Ovary (tissue), 9 donors: ENCODE data around the gene DLD. TPM values are rescaled to one million over a fixed set of nuclear protein-coding genes. Genes with fewer than 3 reads are reported as not detected.
A peak's percentile ranks its signal among the peaks of the same experiment; 100 is the strongest.

ENCODE experiments used
- DNase-seq, 5 donors: peaks; one replicate each; pipeline ENCODE4 v3.0.0-alpha.2; 2019 to 2020
- H3K27ac ChIP-seq, 2 donors: fragments of 200-600 bp; one replicate each; pipeline versions ENCODE4 v1.5.1 to v1.8.0; 2019 to 2022
- H3K27me3 ChIP-seq: fragments of 200-600 bp; one replicate; pipeline ENCODE4 v1.8.0; 2022
- H3K36me3 ChIP-seq: fragments of 200-600 bp; sonication (generic); one replicate; pipeline ENCODE4 v1.5.1; 2019
- H3K4me1 ChIP-seq: one replicate; pipeline ENCODE4 v1.8.1; 2013; ENCODE audit warnings: mild to moderate bottlenecking, moderate library complexity; ENCODE audit not compliant: insufficient read depth
- H3K4me3 ChIP-seq: fragments of 200-600 bp; sonication (generic); one replicate; pipeline ENCODE4 v1.5.1; 2017
- H3K9me3 ChIP-seq, 2 donors: fragments of 200-600 bp in 1 of 2; sonication (generic) in 1 of 2; one replicate each; pipeline versions ENCODE4 v1.5.1 to v1.8.1; 2013 to 2019; ENCODE audit warnings: mild to moderate bottlenecking in 1 of 2, moderate library complexity in 1 of 2
- CTCF ChIP-seq, 3 donors: fragments of 450-650 bp in 2 of 3; fragments of 200-600 bp in 1 of 3; IDR thresholded peaks; one replicate each; pipeline versions ENCODE4 v1.5.1 to v1.8.0; 2016 to 2022; ENCODE audit warnings: antibody characterized with exemption in 3 of 3, mild to moderate bottlenecking in 1 of 3
- EP300 ChIP-seq: sonication (generic); formaldehyde crosslinking; IDR thresholded peaks from one replicate; pipeline ENCODE4 v1.6.1; 2017; ENCODE audit warnings: antibody characterized with exemption
- POLR2A ChIP-seq: fragments of 450-650 bp; IDR thresholded peaks from one replicate; pipeline ENCODE4 v1.6.1; 2017; ENCODE audit warnings: antibody characterized with exemption, mild to moderate bottlenecking, moderate library complexity
- WGBS, 3 donors: extraction: QIAGEN DNeasy Blood & Tissue Kit in 1 of 3; methylation state at CpG; one replicate each; pipeline versions ENCODE4 v1.1.5 to v1.1.7; 2013 to 2017; 5-methylcytosine and 5-hydroxymethylcytosine counted together
- intact Hi-C, 4 donors: fragments of 100-400 bp; cut with DNase I; formaldehyde crosslinking; loops; one replicate each; pipeline versions ENCODE4 v1.11.0 to v1.15.1; 2022 to 2023
- polyA plus RNA-seq, 2 donors: library from polyadenylated mRNA; stranded (reverse); fragments of 200-250 nt in 1 of 2; fragments of 350-450 nt in 1 of 2; fragmentation: Illumina TruSeq in 1 of 2; extraction: RNeasy Lipid Tissue Mini Kit (QIAGEN cat#74804) in 1 of 2; gene quantifications; one replicate each; pipeline ENCODE4 v1.2.3, GENCODE V29; 2013 to 2014
- total RNA-seq, 7 donors: library from RNA; depleted of rRNA in 2 of 7; stranded (reverse); fragments of >200 nt in 2 of 7; fragmentation: NEBNext Ultra II Directional in 3 of 7; extraction: Animal tissue kit (Norgen Biotek cat#: 25700) in 3 of 7; gene quantifications; one replicate each; pipeline versions ENCODE4 v1.1.0 to v1.2.4, GENCODE V29; 2016 to 2023
- donor health status: DM: no; HTN: no; CAD: no; lungs with moderate emphysema.
- donor health status: DM: no; HTN: no; CAD: no.
- donor health status: Bipolar disorder and iron deficiency.
- donor health status: DM: yes; HTN: yes; CAD: no.
- donor health status: DM: no; HTN: no; CAD: no.
- donor health status: DM: yes; HTN: yes; CAD: no.

Gene DLD
- total and polyA plus RNA-seq, 9 donors, result 35.4 to 92.9 (median 49.7) TPM

GRCh38 chr7:107854454-107854853 is 36.5 kb upstream of the DLD start:
- Histone ChIP-seq H3K9me3 (no peaks in the 10 kb centered on the region), H3K36me3 (no peaks in the 10 kb centered on the region), H3K4me1 (peaks cover 9% of the 10 kb centered on the region), H3K4me3 (no peak overlapping the region), H3K27me3 (no peaks in the 10 kb centered on the region), H3K27ac (no peak overlapping the region)
- intact Hi-C loops, result loop anchor here in 1 of 4 donors (10.0 kb wide), 1 partner anchor 60 kb away; no protein-coding TSS in a partner anchor
- WGBS, 3 donors, result 90 to 100% (median 93%) methylated on average over 1 of the region's 1 CpG
- TF ChIP-seq POLR2A, result no peak
- no peak for TF ChIP-seq EP300
- TF ChIP-seq CTCF (IDR thresholded peaks at IDR 0.05), result no peak
- DNase-seq, result no peak

GRCh38 chr7:107854989-107855388 is 36.0 kb upstream of the DLD start:
- peaks cover 9% of the 10 kb centered on the region for H3K4me1 ChIP-seq
- H3K9me3 ChIP-seq, result no peaks in the 10 kb centered on the region
- intact Hi-C loops, result loop anchor here in 1 of 4 donors (10.0 kb wide), 1 partner anchor 60 kb away; no protein-coding TSS in a partner anchor
- 56 to 81% (median 63%) methylated on average over 3 to 4 of the region's 4 CpGs for WGBS, 3 donors
- no peak for TF ChIP-seq EP300
- TF ChIP-seq POLR2A, result no peak
- no peak for TF ChIP-seq CTCF (IDR thresholded peaks at IDR 0.05)
- no peaks in the 10 kb centered on the region for H3K36me3 ChIP-seq
- DNase-seq, result no peak
- H3K4me3 ChIP-seq, result no peak overlapping the region
- H3K27ac ChIP-seq, result no peak overlapping the region
- no peaks in the 10 kb centered on the region for H3K27me3 ChIP-seq

- intact Hi-C loops, result loop anchor here in 1 of 4 donors (10.0 kb wide), 1 partner anchor 62 kb away; no protein-coding TSS in a partner anchor
- WGBS, 3 donors, result 28 to 29% (median 28%) methylated on average over 4 of the region's 4 CpGs
- TF ChIP-seq CTCF (IDR thresholded peaks at IDR 0.05) (no peak), POLR2A (no peak), EP300 (no peak)
Measured at GRCh38 chr7:107856806-107857540, 34.0 kb upstream of the DLD start.

GRCh38 chr7:107857541-107857912 is 33.5 kb upstream of the DLD start:
- H3K4me3 ChIP-seq, result no peak overlapping the region
- H3K27me3 ChIP-seq, result no peaks in the 10 kb centered on the region
- TF ChIP-seq EP300 (no peak), POLR2A (no peak), CTCF (IDR thresholded peaks at IDR 0.05) (no peak)
- DNase-seq, result peak in 3 of 5 donors; percentile 20 to 53 (median 30)
- intact Hi-C loops, result loop anchor here in 1 of 4 donors (10.0 kb wide), 1 partner anchor 63 kb away; no protein-coding TSS in a partner anchor
- H3K36me3 ChIP-seq, result no peaks in the 10 kb centered on the region
- H3K4me1 ChIP-seq, result peaks cover 9% of the 10 kb centered on the region
- H3K27ac ChIP-seq, result peak overlapping the region in 1 of 2 donors; percentile 45
- no peaks in the 10 kb centered on the region for H3K9me3 ChIP-seq
- 19 to 23% (median 23%) methylated on average over 2 of the region's 2 CpGs for WGBS, 3 donors

More at GRCh38 chr7:107856806-107857540, 34.0 kb upstream of the DLD start:
- Histone ChIP-seq H3K36me3 (no peaks in the 10 kb centered on the region), H3K27ac (peak overlapping the region in 1 of 2 donors; percentile 34), H3K9me3 (no peaks in the 10 kb centered on the region), H3K4me1 (peaks cover 9% of the 10 kb centered on the region), H3K4me3 (no peak overlapping the region), H3K27me3 (no peaks in the 10 kb centered on the region)
- DNase-seq, result no peak
